SK-N-MC (cell line): ENCODE results near the gene ZDBF2.

Experiments
- EZH2 ChIP-seq: fragments of 200-600 bp; sonication (generic); IDR thresholded peaks from one replicate; pipeline ENCODE4 v1.6.1; 2017; ENCODE audit warnings: antibody characterized with exemption
- FOXP2 ChIP-seq: optimal IDR thresholded peaks from 2 replicates; pipeline ENCODE3; 2011; ENCODE audit warnings: mild to moderate bottlenecking, moderate library complexity; ENCODE audit not compliant: insufficient read depth; ENCODE audit errors: extremely low read length, control extremely low read depth
- POLR2AphosphoS5 ChIP-seq: IDR thresholded peaks from 2 replicates; pipeline ENCODE4 v1.6.1; 2012; ENCODE audit warnings: mild to moderate bottlenecking, low read depth, low read length, borderline replicate concordance

GRCh38 chr2:206287197-206287596, 12.7 kb downstream of the ZDBF2 start:
- TF ChIP-seq POLR2AphosphoS5, result no peak
- TF ChIP-seq EZH2, result no peak
- TF ChIP-seq FOXP2, result no peak
